Activated naive CD8-positive, alpha-beta T cell treated with anti-CD3 and anti-CD28 coated beads, Interleukin-2, amount 10 ng/mL, durations not matched to agents 7 days and 5 days (primary cell): Measurements from ENCODE around the gene CFAP45. TPM values are rescaled to one million over a fixed set of nuclear protein-coding genes. Genes with fewer than 3 reads are reported as not detected.

Source experiments
- ATAC-seq: fragments of 150-1000 bp; cut with Tn5 transposase; one replicate; pipeline ENCODE4 v1.10.0; 2021; ENCODE audit warnings: low read depth, moderate library complexity
- POLR2A ChIA-PET: fragments of 350-600 bp; sonication (Branson Sonifier 250); formaldehyde crosslinking; loops from one replicate; lab custom pipeline; 2021; ENCODE audit warnings: antibody characterized with exemption; lab: Charles Lee
- DNase-seq: peaks from one replicate; pipeline ENCODE4 v3.0.0; 2021
- H3K27ac Mint-ChIP-seq: one replicate; pipeline ENCODE4 v1.8.0; 2022; ENCODE audit warnings: mild to moderate bottlenecking, mixed read lengths
- H3K27me3 Mint-ChIP-seq: one replicate; pipeline ENCODE4 v1.8.0; 2022; ENCODE audit warnings: mild to moderate bottlenecking, moderate library complexity, mixed read lengths
- H3K36me3 Mint-ChIP-seq: one replicate; pipeline ENCODE4 v1.8.0; 2021; ENCODE audit warnings: mild to moderate bottlenecking, mixed read lengths
- H3K4me1 Mint-ChIP-seq: one replicate; pipeline ENCODE4 v1.8.0; 2021; ENCODE audit warnings: mixed read lengths
- H3K4me3 Mint-ChIP-seq: one replicate; pipeline ENCODE4 v1.8.0; 2022; ENCODE audit warnings: mild to moderate bottlenecking, moderate library complexity, mixed read lengths
- H3K9me3 Mint-ChIP-seq: one replicate; pipeline ENCODE4 v1.8.0; 2021; ENCODE audit warnings: mixed read lengths
- total RNA-seq, 2 experiments: library from RNA; stranded (reverse); gene quantifications; one replicate each; pipeline ENCODE4 v1.2.3, GENCODE V29; 2021

Gene CFAP45
- 1 to 10 TPM; 1.3 to 1.6 TPM for total RNA-seq

DNA sequence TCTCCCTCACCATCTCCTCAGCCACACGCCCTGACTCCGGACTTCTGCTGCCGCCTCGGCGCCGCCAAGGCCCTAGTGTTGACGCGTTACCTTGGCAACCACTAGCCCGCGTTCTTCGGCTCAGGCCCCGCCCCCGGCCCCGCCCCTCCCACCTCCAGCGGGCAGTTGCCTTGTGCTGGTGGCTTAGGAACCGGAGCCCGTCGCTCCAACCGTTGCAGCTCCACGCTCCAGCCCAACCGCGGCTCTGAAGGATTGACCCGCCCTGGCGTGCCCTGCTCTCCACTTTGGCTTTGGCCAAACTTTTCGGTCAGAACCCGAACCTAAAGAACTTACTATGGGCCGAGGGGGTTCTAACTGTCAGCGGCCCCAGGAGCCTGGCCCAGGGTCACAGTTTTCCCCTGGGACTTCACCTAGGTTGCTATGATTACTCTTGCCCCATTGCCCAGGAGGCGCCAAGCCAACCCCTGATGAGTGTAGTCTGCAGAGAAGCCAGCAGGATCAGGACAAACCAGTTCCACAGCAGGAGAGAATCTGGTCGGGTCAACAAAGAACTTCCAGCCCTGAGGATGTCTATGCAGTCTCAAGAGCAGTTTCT, at the start of gene CFAP45:
Gene CFAP45, minus strand, starts transcription at position 80 of the 595 bp plus-strand sequence. Its CDS starts 67 bp downstream, at position 13.
- DNase-seq (no peak), ATAC-seq (no peak)
- no peak within 1 kb of the TSS for H3K4me3 Mint-ChIP-seq
- H3K27me3 Mint-ChIP-seq = peaks cover 12% of the 10 kb centered on the region
- H3K36me3 Mint-ChIP-seq = peaks cover 3% of the 10 kb centered on the region
- H3K9me3 Mint-ChIP-seq = no peaks in the 10 kb centered on the region
- POLR2A ChIA-PET = interaction anchor here (1.4 kb wide), 1 partner anchor 25 kb away, joined by 6 read pairs; the partner anchor contains the start of gene TAGLN2
- no peaks in the 10 kb centered on the region for H3K4me1 Mint-ChIP-seq
- H3K27ac Mint-ChIP-seq = no peak within 1 kb of the TSS

DNA sequence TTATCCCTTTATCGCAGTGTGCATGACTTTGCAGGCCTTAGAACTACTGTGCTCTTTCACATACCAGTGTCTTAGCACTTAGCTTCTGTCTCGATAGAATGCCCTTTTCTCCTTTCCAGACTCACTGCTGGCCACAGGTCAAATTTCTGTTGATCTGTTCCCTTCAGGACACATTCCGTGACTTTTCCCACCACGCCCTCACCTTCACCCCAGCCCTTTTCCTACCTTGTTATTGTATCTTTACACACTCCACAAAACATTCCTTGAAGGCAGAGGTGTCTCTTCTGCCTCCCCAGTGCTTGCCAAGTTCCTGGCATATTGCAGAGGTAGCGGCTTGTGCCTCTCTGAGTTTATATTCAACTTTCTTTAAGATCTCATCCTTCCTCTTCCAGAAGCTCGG, 49.2 kb upstream of the CFAP45 start:
- no peak overlapping the region for H3K4me3 Mint-ChIP-seq
- no peak overlapping the region for H3K27ac Mint-ChIP-seq
- peaks cover 48% of the 10 kb centered on the region for H3K27me3 Mint-ChIP-seq
- ATAC-seq (no peak), DNase-seq (no peak)
- POLR2A ChIA-PET = no interaction called here
- H3K9me3 Mint-ChIP-seq = no peaks in the 10 kb centered on the region
- no peaks in the 10 kb centered on the region for H3K36me3 Mint-ChIP-seq
- peaks cover 10% of the 10 kb centered on the region for H3K4me1 Mint-ChIP-seq

DNA sequence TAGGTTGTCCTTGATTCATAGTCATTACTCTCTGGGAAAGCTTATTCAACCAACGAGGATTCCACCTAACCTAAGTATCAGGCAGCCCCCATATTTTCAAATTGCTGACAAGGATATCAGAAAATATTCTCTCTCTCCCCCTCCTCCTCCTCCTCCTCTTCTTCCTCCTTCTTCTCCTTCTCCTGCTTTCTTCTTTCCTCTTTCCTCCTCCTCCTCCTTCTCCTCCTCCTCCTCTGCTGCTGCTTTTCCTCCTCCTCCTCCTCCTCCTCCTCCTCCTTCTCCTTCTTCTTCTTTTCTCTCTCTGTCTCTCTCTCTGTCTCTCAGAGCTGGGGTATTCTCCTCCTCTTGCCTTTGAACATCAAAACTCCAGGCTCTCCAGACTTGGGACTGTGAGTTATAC, 48.0 kb upstream of the CFAP45 start:
- Mint-ChIP-seq H3K27ac (no peak overlapping the region), H3K4me1 (peaks cover 10% of the 10 kb centered on the region), H3K9me3 (no peaks in the 10 kb centered on the region), H3K36me3 (no peaks in the 10 kb centered on the region), H3K27me3 (peaks cover 53% of the 10 kb centered on the region), H3K4me3 (no peak overlapping the region)
- no peak for DNase-seq
- POLR2A ChIA-PET = no interaction called here
- ATAC-seq = no peak

GRCh38 chr1:159946242-159947187, 46.5 kb upstream of the CFAP45 start:
- no peak overlapping the region for H3K27ac Mint-ChIP-seq
- POLR2A ChIA-PET = interaction anchor here (1.3 kb wide), 1 partner anchor 99 kb away, joined by 3 read pairs; no protein-coding TSS in a partner anchor
- ATAC-seq = no peak
- H3K36me3 Mint-ChIP-seq = no peaks in the 10 kb centered on the region
- no peaks in the 10 kb centered on the region for H3K9me3 Mint-ChIP-seq
- H3K4me3 Mint-ChIP-seq = peak overlapping the region; percentile 33
- DNase-seq = no peak
- H3K27me3 Mint-ChIP-seq = peaks cover 51% of the 10 kb centered on the region
- peaks cover 10% of the 10 kb centered on the region for H3K4me1 Mint-ChIP-seq

GRCh38 chr1:159945483-159946241, 45.7 kb upstream of the CFAP45 start, which contains the start of gene IGSF9:
Gene IGSF9 (minus strand): TSS chr1:159945613. CDS start chr1:159943454, 2,159 bp downstream.
- DNase-seq = peak; percentile 74
- Mint-ChIP-seq H3K4me3 (peak within 1 kb of the TSS; percentile 69), H3K9me3 (no peaks in the 10 kb centered on the region), H3K36me3 (no peaks in the 10 kb centered on the region), H3K27ac (peak within 1 kb of the TSS; percentile 44), H3K4me1 (peaks cover 10% of the 10 kb centered on the region), H3K27me3 (peaks cover 51% of the 10 kb centered on the region)
- peak; percentile 92 for ATAC-seq
- POLR2A ChIA-PET = interaction anchor here (1.3 kb wide), 1 partner anchor 100 kb away, joined by 3 read pairs; no protein-coding TSS in a partner anchor

DNA sequence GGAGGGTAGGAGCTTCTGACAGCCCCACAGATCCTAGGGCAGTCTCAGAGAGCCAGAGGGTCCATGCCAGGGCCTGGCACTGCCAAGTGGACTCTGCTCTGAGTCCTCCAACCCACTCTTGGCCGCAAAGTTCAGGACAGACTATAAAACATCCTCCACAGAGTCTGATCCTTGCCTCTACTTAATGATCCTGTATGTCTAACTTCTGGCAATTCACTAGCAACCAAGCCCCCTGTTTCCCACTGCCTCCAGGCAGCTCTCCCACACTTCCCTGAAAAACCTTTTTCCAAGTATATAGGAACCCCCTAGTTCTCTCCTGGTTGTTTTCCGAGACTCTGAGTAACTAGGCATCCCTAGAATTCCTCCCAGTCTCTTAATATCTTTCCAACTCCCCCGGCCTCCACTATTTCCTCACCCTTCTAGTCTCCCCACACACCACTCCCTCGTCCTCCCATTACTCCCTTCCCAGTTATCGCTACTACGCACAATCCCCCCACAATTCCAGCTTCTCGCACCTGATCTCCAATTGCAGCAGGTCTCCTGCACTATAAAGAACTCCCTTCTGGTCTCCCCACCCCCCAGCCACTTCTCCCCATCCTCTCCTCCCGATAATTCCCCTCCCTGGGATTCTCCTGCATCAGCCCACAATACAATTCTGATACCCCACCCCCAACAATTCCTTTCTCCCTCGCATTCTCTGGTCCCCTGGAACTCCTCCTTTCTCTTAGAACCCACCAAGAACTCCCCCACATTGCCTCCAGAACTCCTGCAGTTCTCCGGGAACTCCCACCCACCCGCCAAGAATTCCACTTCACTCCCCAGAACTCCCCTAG, 44.9 kb upstream of the CFAP45 start:
- peak overlapping the region; percentile 44 for H3K27ac Mint-ChIP-seq
- H3K4me3 Mint-ChIP-seq = peak overlapping the region; percentile 69
- H3K9me3 Mint-ChIP-seq = no peaks in the 10 kb centered on the region
- H3K36me3 Mint-ChIP-seq = no peaks in the 10 kb centered on the region
- peaks cover 7% of the 10 kb centered on the region for H3K4me1 Mint-ChIP-seq
- peaks cover 51% of the 10 kb centered on the region for H3K27me3 Mint-ChIP-seq
- POLR2A ChIA-PET = interaction anchor here (1.3 kb wide), 1 partner anchor 101 kb away, joined by 3 read pairs; no protein-coding TSS in a partner anchor
- DNase-seq (no peak), ATAC-seq (no peak)

DNA sequence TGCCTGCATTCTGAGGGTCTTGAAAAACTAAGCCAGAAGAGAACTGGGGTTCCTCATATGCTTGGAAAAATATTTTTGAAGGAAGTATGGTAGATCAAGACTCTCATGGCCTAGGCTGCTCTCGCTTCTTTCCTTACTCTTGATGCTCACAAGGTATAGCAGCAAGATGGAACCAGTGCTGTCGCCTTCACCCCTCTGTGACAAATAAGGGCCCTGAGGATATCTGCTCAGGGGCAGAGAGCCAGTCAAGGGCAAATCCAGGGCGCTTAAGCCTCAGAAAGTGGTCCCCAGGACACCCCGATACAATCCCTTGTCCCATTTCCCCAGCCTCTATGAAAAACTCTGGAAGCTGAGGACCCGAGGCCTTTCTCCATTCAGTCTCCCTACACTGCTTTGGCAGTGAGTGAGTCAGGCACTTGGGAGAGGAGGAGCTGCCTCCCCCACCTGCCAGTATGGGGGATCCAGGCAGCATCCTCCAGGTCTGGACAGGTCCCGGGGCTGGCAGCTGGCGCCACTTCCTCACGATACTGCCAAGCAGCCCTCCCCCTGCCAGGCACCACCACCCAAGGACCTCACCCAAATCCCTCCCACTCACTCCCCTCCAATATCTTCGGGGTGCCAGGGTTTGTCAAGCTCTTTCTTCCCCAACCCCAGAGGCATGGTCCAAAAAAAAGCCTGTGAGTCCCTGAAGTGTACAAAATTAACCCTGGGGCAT, 44.1 kb upstream of the CFAP45 start:
- peaks cover 7% of the 10 kb centered on the region for H3K4me1 Mint-ChIP-seq
- H3K27ac Mint-ChIP-seq = no peak overlapping the region
- DNase-seq = no peak
- H3K9me3 Mint-ChIP-seq = no peaks in the 10 kb centered on the region
- ATAC-seq = no peak
- POLR2A ChIA-PET = no interaction called here
- H3K4me3 Mint-ChIP-seq = no peak overlapping the region
- peaks cover 55% of the 10 kb centered on the region for H3K27me3 Mint-ChIP-seq
- no peaks in the 10 kb centered on the region for H3K36me3 Mint-ChIP-seq

DNA sequence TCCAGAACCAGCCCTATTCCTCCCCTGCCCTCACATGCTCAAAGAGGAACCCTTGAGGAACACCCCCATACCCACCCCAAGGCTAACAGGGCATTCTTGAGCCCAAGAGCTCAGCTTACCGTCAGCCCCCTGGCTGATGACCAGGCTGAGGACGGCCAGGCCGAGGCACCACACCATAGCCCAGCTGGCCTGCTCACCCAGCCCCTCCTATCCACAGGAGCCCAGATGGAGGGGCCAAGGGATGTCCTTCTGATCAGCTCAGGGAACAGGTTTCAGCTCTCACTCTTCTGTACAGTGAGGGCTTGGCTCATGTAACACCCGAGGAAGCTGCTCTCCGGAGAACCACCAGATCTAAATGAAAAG, 43.3 kb upstream of the CFAP45 start:
- Mint-ChIP-seq H3K27me3 (peaks cover 56% of the 10 kb centered on the region), H3K27ac (no peak overlapping the region), H3K4me3 (no peak overlapping the region), H3K9me3 (no peaks in the 10 kb centered on the region), H3K36me3 (no peaks in the 10 kb centered on the region), H3K4me1 (peaks cover 11% of the 10 kb centered on the region)
- DNase-seq = no peak
- POLR2A ChIA-PET = no interaction called here
- no peak for ATAC-seq

DNA sequence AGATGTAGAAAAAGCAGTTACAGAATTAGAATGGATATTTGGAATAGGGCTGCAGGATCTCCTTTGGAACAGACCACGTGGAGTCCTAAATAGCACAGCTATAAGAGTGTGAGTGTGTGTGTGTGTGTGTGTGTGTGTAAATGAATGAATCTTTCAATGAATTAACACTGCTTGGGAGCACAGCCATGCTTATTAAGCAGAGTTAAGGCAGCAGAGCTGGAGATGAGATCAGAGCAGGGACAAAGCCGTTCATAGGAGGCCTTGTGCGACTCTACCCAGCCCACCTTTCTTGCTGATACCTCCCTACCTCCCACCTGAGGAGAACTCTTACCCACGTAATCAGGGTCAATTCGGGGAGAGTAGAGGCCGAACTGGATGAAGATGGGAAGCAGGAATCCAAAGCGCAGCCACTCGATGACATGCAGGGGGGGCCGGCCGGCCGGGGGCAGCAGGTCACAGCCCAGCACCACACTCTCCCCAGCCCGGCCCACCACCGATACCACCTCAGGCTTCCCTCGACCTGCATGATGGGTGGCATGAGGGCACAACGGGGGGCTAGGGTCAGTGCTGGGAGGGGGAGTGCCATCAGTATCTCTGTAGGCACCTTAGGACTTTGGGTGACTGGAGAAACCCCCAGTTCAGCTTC, 42.8 kb upstream of the CFAP45 start:
- H3K27ac Mint-ChIP-seq = no peak overlapping the region
- POLR2A ChIA-PET = no interaction called here
- no peaks in the 10 kb centered on the region for H3K9me3 Mint-ChIP-seq
- H3K4me1 Mint-ChIP-seq = peaks cover 11% of the 10 kb centered on the region
- no peak for DNase-seq
- peaks cover 54% of the 10 kb centered on the region for H3K27me3 Mint-ChIP-seq
- H3K36me3 Mint-ChIP-seq = no peaks in the 10 kb centered on the region
- no peak overlapping the region for H3K4me3 Mint-ChIP-seq
- ATAC-seq = no peak

- no peak for DNase-seq
- H3K9me3 Mint-ChIP-seq = no peaks in the 10 kb centered on the region
- peaks cover 48% of the 10 kb centered on the region for H3K27me3 Mint-ChIP-seq
- H3K36me3 Mint-ChIP-seq = no peaks in the 10 kb centered on the region
- no peak overlapping the region for H3K4me3 Mint-ChIP-seq
- ATAC-seq = no peak
- peaks cover 11% of the 10 kb centered on the region for H3K4me1 Mint-ChIP-seq
- POLR2A ChIA-PET = no interaction called here
- H3K27ac Mint-ChIP-seq = no peak overlapping the region
Observed at GRCh38 chr1:159941591-159942560, 41.9 kb upstream of the CFAP45 start.

- Mint-ChIP-seq H3K27ac (no peak overlapping the region), H3K4me1 (peaks cover 11% of the 10 kb centered on the region), H3K27me3 (peaks cover 41% of the 10 kb centered on the region), H3K9me3 (no peaks in the 10 kb centered on the region), H3K4me3 (no peak overlapping the region), H3K36me3 (no peaks in the 10 kb centered on the region)
- POLR2A ChIA-PET = no interaction called here
- DNase-seq (no peak), ATAC-seq (no peak)
Observed at GRCh38 chr1:159941141-159941540, 41.2 kb upstream of the CFAP45 start.
